HL-60/S4 (cell line): ENCODE data around the gene LZTFL1.
"Not testable (repeated sequence)": the region's sequence is repeated elsewhere in the genome, so short reads cannot be mapped to it uniquely, and the experiment has no call there.

Experiments
- in situ Hi-C: fragments of 300-500 bp; cut with MboI; formaldehyde crosslinking; loops from 2 replicates; pipeline ENCODE4 v1.14.3; 2022; ENCODE audit warnings: low sequenced_read_pairs

LZTFL1 gene

GRCh38 chr3:45865563-45865962, 23.6 kb upstream of the LZTFL1 start:
- in situ Hi-C loops, result no loop called here

DNA sequence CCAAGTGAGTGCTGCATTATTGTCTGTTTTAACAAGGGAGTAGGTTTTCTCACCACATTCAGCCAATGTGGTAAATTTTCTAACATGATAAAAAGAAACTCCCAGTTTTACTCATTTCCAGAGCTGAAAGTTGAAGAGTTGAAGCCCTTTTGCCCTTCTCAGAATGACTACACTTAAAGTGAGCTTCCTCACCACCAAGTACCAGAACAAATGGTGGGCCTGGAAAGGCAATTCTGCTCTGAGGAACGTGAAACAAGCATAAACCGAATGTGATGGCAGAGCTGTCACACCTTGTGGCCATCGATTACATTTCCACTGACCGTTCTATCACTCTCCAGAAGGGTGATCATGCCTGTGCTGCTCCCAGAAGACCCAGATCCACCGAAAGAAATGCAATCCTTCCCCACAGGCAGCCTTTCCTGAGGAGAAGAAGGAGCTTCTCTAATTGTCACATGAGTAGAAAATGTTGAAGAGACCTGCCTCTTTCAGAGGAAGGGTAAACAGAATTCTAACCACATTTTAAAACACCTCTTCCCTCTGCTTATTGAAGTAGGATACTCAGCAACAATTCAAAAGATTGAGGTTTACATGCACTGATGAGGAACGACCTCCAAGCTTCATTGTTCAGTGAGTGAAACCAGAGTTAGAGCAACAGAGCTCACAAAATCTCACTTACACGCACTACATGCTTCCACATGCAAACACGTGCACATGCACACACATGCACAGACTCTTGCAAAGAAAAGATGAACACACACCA, 23.0 kb upstream of the LZTFL1 start:
- in situ Hi-C loops, result no loop called here

DNA sequence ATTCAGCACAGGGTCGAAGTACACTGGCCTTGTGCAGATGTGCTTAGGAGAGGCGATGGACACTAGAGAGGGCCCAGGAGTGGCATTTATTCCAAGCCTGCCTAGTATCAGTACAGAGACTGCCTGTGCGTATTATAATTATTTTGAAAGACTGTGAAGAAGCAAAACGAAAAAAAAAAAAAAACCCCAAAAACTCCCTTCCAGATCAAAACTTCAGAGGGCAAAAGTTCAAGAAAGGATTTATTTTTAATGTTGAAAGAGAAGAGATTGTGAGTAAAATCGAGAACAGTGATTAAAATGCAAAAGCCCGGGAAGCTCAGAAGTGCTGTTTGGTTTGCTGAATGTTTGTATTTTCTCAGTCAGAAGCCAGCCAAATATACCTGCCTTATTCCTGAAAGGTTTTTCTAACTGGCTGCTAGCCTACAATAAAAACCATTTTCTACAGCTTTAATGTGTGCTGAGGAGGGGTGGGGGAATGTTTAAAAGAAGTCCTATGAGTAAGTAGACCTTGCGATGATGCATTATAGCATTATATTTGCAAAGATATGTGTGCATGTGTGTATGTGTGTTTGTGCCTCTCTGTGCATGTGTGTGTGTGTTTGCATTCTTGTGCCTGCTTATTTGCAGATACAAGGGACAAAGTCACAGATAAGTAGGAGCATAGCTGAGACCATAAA, 19.3 kb upstream of the LZTFL1 start:
- in situ Hi-C loops, result no loop called here

DNA sequence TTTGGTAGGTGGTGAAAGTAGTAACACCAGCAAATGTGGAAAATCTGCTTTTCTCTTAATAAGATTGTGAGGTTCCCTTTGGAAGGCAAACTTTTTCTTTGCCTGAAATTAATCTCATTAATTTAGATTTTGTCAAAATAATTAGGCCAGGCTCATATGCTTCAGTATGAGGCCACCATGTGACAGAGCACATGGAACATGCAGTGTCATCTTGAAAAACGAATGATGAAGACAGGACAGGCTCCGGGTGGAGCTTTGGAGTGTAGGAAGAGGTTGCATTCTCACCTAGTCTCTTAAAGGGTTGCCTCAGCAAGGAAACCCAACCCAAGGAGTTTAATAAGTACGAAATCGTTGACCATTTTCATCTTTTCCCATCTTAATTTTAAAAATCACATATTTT, 18.6 kb upstream of the LZTFL1 start:
- in situ Hi-C loops, result no loop called here

DNA sequence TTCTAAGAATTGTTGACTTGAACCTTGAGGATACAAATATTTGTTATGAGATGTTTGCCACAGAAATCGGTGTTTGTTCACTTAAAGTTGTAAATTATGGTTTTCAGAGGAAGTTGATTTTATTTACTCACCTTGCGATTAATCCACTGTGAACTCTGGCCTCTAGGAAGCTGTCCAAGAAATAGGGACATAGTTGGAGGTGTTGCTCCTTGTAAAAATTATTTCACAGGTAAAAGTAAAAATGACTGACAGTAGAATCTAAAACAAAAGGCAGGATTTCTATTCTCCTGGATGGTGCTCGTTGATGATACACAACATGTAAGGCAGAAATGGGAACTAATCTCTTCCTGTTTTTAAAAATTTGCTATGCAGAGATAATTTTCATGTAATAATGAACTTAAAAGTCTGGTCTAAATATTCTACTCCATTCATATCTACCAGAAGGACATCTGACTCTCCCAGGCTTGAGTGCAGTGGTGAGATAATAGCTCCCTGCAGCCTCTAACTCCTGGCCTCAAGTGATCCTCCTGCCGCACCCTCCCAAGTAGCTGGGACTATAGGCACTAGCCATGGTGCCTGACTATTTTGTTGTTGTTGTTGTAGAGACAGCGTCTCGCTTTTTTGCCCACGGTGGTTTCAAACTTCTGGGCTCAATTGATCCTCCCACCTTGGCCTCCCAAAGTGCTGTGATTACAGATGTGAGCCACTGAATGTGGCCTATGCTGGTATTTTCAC, 17.1 kb upstream of the LZTFL1 start:
- in situ Hi-C loops, result no loop called here

GRCh38 chr3:45857024-45857423, 15.1 kb upstream of the LZTFL1 start:
- in situ Hi-C loops, result not testable (repeated sequence)

- in situ Hi-C loops, result not testable (repeated sequence)
Observed at GRCh38 chr3:45856323-45856722, 14.4 kb upstream of the LZTFL1 start.

DNA sequence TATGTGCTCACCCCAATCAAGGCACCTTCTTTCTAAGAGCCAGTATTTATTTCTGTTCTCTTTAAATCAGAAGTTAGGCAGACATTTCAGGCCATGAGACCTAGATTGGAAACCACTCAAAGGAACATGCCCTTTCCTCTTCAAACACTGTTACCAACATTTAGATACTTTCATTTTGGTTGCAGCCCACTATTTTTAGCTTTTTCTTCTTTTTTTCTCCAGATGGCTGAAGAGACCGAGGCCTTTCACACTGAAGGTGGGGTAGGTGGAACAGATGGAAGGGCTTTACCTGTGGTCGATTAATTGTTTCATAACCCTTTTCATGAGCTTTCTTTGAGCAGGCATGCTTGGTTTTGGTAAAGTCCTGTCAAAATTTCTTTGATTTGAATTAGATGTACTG, 10.9 kb upstream of the LZTFL1 start:
- in situ Hi-C loops, result no loop called here

- in situ Hi-C loops, result no loop called here
Observed at GRCh38 chr3:45848392-45848791, 6.5 kb upstream of the LZTFL1 start.

GRCh38 chr3:45844616-45845015, 2.7 kb upstream of the LZTFL1 start:
- in situ Hi-C loops, result no loop called here

- in situ Hi-C loops, result no loop called here
Observed at GRCh38 chr3:45842851-45843625, 1.1 kb upstream of the LZTFL1 start.

DNA sequence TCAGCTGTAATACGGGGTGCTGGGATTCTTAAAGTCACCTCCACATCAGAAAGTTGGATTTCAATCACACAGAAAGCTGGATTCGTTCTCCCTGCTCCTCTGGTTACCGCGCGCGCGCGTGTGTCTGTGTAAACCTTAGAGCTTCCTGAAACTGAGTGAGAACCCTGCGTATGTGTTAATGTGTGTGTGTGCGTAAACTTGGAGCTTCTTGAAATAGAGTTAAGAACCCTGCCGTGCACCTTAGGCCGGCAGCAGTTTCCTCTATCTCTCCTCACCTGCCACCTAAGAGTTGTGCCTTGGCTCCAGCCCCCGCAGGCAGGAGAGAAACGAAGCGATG, 531 bp downstream of the LZTFL1 start:
- in situ Hi-C loops, result no loop called here

GRCh38 chr3:45838466-45838865, 3.5 kb downstream of the LZTFL1 start:
- in situ Hi-C loops, result no loop called here

GRCh38 chr3:45832699-45833098, 9.2 kb downstream of the LZTFL1 start:
- in situ Hi-C loops, result no loop called here

GRCh38 chr3:45830121-45830520, 11.8 kb downstream of the LZTFL1 start:
- in situ Hi-C loops, result no loop called here

- in situ Hi-C loops, result no loop called here
Observed at GRCh38 chr3:45826908-45827307, 15.0 kb downstream of the LZTFL1 start.

DNA sequence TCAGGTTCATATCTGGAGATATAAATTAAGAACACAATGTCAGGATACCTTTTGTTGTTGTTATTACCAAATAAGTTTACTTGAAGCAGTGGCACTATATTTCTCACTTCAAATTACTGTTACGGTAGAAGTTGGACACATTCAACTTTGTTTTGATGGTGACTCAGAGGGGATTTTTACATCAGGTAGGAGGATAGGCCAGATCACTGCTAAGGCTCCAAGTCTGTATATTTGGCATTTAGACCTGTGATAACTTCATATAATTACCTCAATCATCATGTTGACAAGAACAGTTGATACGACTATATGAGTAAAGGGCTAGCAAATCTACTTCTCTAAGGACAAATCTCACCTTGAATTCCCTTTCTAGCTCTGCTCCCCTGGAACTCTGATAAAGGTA, 15.6 kb downstream of the LZTFL1 start:
- in situ Hi-C loops, result no loop called here

DNA sequence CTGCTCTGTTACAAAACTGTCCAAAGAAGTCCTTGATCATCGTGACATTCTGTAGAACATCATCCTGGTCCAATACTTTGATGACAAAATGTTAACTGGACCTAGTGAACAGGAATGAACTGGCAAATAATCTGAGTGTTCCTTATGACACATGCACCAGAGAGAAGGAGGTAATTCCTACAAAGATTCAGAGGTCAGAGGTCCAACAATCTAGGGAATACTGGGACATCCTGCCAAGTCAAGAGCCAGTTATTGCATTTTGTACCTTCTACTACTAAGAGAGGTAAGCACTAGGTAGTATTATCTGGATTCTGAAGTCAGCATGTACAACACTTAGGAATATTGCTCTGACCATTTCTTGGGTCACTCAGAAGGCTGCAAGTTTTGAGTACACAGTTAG, 20.8 kb downstream of the LZTFL1 start:
- in situ Hi-C loops, result no loop called here

GRCh38 chr3:45819543-45819942, 22.4 kb downstream of the LZTFL1 start:
- in situ Hi-C loops, result no loop called here

GRCh38 chr3:45817831-45818522, 23.9 kb downstream of the LZTFL1 start:
- in situ Hi-C loops, result no loop called here

DNA sequence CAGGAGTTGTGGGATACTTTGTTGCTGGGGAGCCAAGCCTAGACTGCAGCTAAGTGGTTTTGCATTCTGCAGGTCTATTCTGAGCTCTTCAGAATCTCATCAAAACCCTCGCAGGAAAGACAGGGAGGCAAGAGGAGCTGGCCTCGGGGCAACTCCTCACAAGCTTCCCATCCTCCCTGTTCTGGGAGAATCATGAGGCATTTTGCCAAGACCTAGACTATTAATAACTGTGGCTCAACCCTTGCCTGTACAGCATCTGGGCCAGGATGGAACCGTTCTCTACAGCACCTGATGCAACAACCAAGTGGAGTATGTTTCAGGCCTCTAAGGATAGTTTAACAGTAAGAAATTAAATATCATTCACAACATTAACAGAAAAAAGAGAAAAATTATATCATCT, 25.4 kb downstream of the LZTFL1 start:
- in situ Hi-C loops, result no loop called here
